GM23338 (cell line): Measurements from ENCODE around the gene SLC38A9.

Source experiments
- CREB1 ChIP-seq: fragments of 250-450 bp; sonication (Bioruptor Pico); IDR thresholded peaks from 2 replicates; pipeline ENCODE4 v1.5.0; 2020; ENCODE audit warnings: low read depth, mild to moderate bottlenecking, moderate library complexity
- CTCF ChIP-seq, 2 experiments: fragments of 200-600 bp in 1 of 2; sonication (generic) in 1 of 2; conservative IDR thresholded peaks; 2 replicates each; pipeline versions ENCODE4 v1.5.1 to v1.6.1; 2016 to 2017; ENCODE audit warnings: antibody characterized with exemption in 2 of 2, low read depth in 2 of 2, mild to moderate bottlenecking in 2 of 2, moderate library complexity in 1 of 2
- EZH2 ChIP-seq: fragments of 200-600 bp; sonication (generic); IDR thresholded peaks from one replicate; pipeline ENCODE4 v1.8.0; 2017; ENCODE audit warnings: antibody characterized with exemption, mild to moderate bottlenecking, low read depth; ENCODE audit not compliant: unreplicated experiment
- EZH2phosphoT487 ChIP-seq: fragments of 200-600 bp; sonication (generic); IDR thresholded peaks from one replicate; pipeline ENCODE4 v1.8.1; 2018; ENCODE audit warnings: antibody characterized with exemption; ENCODE audit not compliant: unreplicated experiment
- JUNB ChIP-seq: IDR thresholded peaks from one replicate; pipeline ENCODE4 v1.6.1; 2016; ENCODE audit warnings: antibody characterized with exemption; ENCODE audit not compliant: unreplicated experiment
- POLR2AphosphoS5 ChIP-seq: IDR thresholded peaks from 2 replicates; pipeline ENCODE4 v1.6.1; 2016; ENCODE audit warnings: antibody characterized with exemption, low read depth
- REST ChIP-seq: IDR thresholded peaks from one replicate; pipeline ENCODE4 v1.6.1; 2018; ENCODE audit warnings: antibody characterized with exemption; ENCODE audit not compliant: unreplicated experiment

GRCh38 chr5:55583578-55583977, 128.5 kb downstream of the SLC38A9 start:
- TF ChIP-seq POLR2AphosphoS5 (no peak), CTCF (conservative IDR thresholded peaks at IDR 0.05; ENCODE audit: low read depth in 2 of 2) (no peak), EZH2phosphoT487 (no peak), CREB1 (CRISPR knock-in tag) (no peak), REST (no peak), EZH2 (no peak), JUNB (no peak)
